Endothelial cell of umbilical vein (primary cell): ENCODE data around the gene KIF5C. TPM values are rescaled to one million over a fixed set of nuclear protein-coding genes. Genes with fewer than 3 reads are reported as not detected.

Source experiments
- BruUV-seq: library from RNA; stranded (reverse); fragments of 400-500 nt; replicated peaks from 2 replicates; lab custom pipeline; 2021; lab: Mats Ljungman, UMichigan
- CTCF ChIA-PET: fragments of 300-600, 350-600 bp; sonication (Branson Sonifier 250); formaldehyde crosslinking; loops from one replicate; lab custom pipeline; 2021; ENCODE audit warnings: antibody characterized with exemption, inconsistent platforms; lab: Charles Lee
- POLR2A ChIA-PET: fragments of 300-600, 350-600 bp; sonication (Branson Sonifier 250); formaldehyde crosslinking; loops from one replicate; lab custom pipeline; 2021; ENCODE audit warnings: antibody characterized with exemption, inconsistent platforms; lab: Charles Lee
- DNase-seq: peaks from one replicate; pipeline ENCODE4 v3.0.0-alpha.2; 2011; ENCODE audit warnings: low read depth, low spot score
- FAIRE-seq: peaks from 2 replicates; lab custom pipeline; 2011; peaks lifted over from hg19 to GRCh38; lab: Jason Lieb, UNC
- H2AFZ ChIP-seq: 2 replicates; pipeline ENCODE4 v1.6.0; 2012; ENCODE audit warnings: low read depth, low read length, control low read depth, inconsistent platforms
- H3K27ac ChIP-seq: 2 replicates; pipeline ENCODE4 v1.5.1; 2011; ENCODE audit warnings: low read depth, mild to moderate bottlenecking, control low read depth, low read length, moderate library complexity; ENCODE audit not compliant: insufficient read depth
- H3K27me3 ChIP-seq, 2 experiments: 2 replicates each; pipeline versions ENCODE4 v1.6.0 to v1.6.1; 2011; ENCODE audit warnings: low read length in 2 of 2, mixed read lengths in 1 of 2; ENCODE audit not compliant: control insufficient read depth in 2 of 2, insufficient read depth in 2 of 2
- H3K36me3 ChIP-seq, 2 experiments: 2 replicates in 1 of 2; 3 replicates in 1 of 2; pipeline ENCODE4 v1.5.1; 2011; ENCODE audit warnings: low read length in 2 of 2, mild to moderate bottlenecking in 1 of 2, moderate library complexity in 1 of 2; ENCODE audit not compliant: control insufficient read depth in 2 of 2, insufficient read depth in 2 of 2; ENCODE audit errors: extremely low read depth in 1 of 2
- H3K4me1 ChIP-seq: 3 replicates; pipeline ENCODE4 v1.5.1; 2011; ENCODE audit warnings: mild to moderate bottlenecking, low read length; ENCODE audit not compliant: control insufficient read depth, insufficient read depth; ENCODE audit errors: extremely low read depth
- H3K4me2 ChIP-seq: 2 replicates; pipeline ENCODE4 v1.6.1; 2011; ENCODE audit warnings: low read length, control low read depth, mixed read lengths; ENCODE audit not compliant: insufficient read depth
- H3K4me3 ChIP-seq, 3 experiments: fragments of 200-600 bp in 1 of 3; sonication (generic), shearing (Covaris generic) in 1 of 3; replicated peaks in 1 of 3; 2 replicates each; pipeline ENCODE4 v1.5.1; 2011 to 2016; ENCODE audit warnings: control low read depth in 3 of 3, low read length in 3 of 3, mild to moderate bottlenecking in 2 of 3, inconsistent platforms in 1 of 3, low read depth in 1 of 3, moderate library complexity in 1 of 3; ENCODE audit not compliant: insufficient read depth in 1 of 3
- H3K79me2 ChIP-seq: 2 replicates; pipeline ENCODE4 v1.6.0; 2012; ENCODE audit warnings: low read length, inconsistent platforms; ENCODE audit not compliant: control insufficient read depth, insufficient read depth
- H3K9ac ChIP-seq: replicated peaks from 2 replicates; pipeline ENCODE3; 2011; ENCODE audit warnings: low read length, control low read depth; ENCODE audit not compliant: insufficient read depth; ENCODE audit errors: extremely low read depth
- H3K9me1 ChIP-seq: replicated peaks from 3 replicates; pipeline ENCODE4 v1.6.0; 2011; ENCODE audit warnings: mild to moderate bottlenecking, low read length; ENCODE audit not compliant: control insufficient read depth, insufficient read depth; ENCODE audit errors: extremely low read depth
- H3K9me3 ChIP-seq: replicated peaks from 2 replicates; pipeline ENCODE4 v1.5.1; 2012; ENCODE audit warnings: low read length, inconsistent platforms; ENCODE audit not compliant: control insufficient read depth, insufficient read depth
- H4K20me1 ChIP-seq: replicated peaks from 2 replicates; pipeline ENCODE3; 2011; ENCODE audit warnings: mild to moderate bottlenecking, low read length; ENCODE audit not compliant: control insufficient read depth, insufficient read depth; ENCODE audit errors: extremely low read depth
- CTCF ChIP-seq, 2 donors: IDR thresholded peaks; 1 replicate in 1 of 2; 2 replicates in 1 of 2; pipeline ENCODE4 v1.5.1; 2011; ENCODE audit warnings: low read length in 2 of 2, mild to moderate bottlenecking in 2 of 2, moderate library complexity in 2 of 2, control low read depth in 1 of 2, inconsistent platforms in 1 of 2, low read depth in 1 of 2; ENCODE audit not compliant: insufficient read depth in 1 of 2; ENCODE audit errors: extremely low read depth in 1 of 2
- EZH2 ChIP-seq: IDR thresholded peaks from 2 replicates; pipeline ENCODE4 v1.6.1; 2012; ENCODE audit warnings: borderline replicate concordance, low read depth, mild to moderate bottlenecking, moderate library complexity, low read length, inconsistent platforms; ENCODE audit not compliant: severe bottlenecking
- FOS ChIP-seq: IDR thresholded peaks from 2 replicates; pipeline ENCODE4 v1.6.1; 2011; ENCODE audit warnings: mild to moderate bottlenecking, low read length, moderate library complexity, borderline replicate concordance; ENCODE audit not compliant: insufficient read depth
- GATA2 ChIP-seq: IDR thresholded peaks from 2 replicates; pipeline ENCODE4 v1.7.0; 2011; ENCODE audit warnings: low read depth, mild to moderate bottlenecking, moderate library complexity, mixed read lengths, low read length; ENCODE audit not compliant: insufficient read length, insufficient read depth
- JUN ChIP-seq: IDR thresholded peaks from 2 replicates; pipeline ENCODE4 v1.6.1; 2011; ENCODE audit warnings: borderline replicate concordance, low read depth; ENCODE audit not compliant: insufficient read length, insufficient read depth
- MAX ChIP-seq: IDR thresholded peaks from 2 replicates; pipeline ENCODE4 v1.6.1; 2011; ENCODE audit not compliant: insufficient read depth, insufficient read length
- MYC ChIP-seq: IDR thresholded peaks from one replicate; pipeline ENCODE4 v1.6.1; 2011; ENCODE audit warnings: mild to moderate bottlenecking, low read depth, low read length
- POLR2A ChIP-seq: IDR thresholded peaks from 2 replicates; pipeline ENCODE4 v1.6.1; 2012; ENCODE audit warnings: low read depth, mild to moderate bottlenecking, control low read depth, low read length
- POLR2AphosphoS5 ChIP-seq: IDR thresholded peaks from 2 replicates; pipeline ENCODE4 v1.6.1; 2012; ENCODE audit warnings: low read depth, mild to moderate bottlenecking, control low read depth, low read length, moderate library complexity; ENCODE audit not compliant: insufficient read depth
- dilution Hi-C: fragments of 300-500 bp; cut with MboI; formaldehyde crosslinking; loops from one replicate; pipeline ENCODE4 v1.15.0; 2019; ENCODE audit warnings: low sequenced_read_pairs; ENCODE audit not compliant: extremely low pct_ligation_motif_present
- intact Hi-C: fragments of 100-400 bp; cut with micrococcal nuclease; formaldehyde crosslinking; loops from one replicate; pipeline ENCODE4 v1.10.0; 2022
- polyA plus RNA-seq, 4 experiments: library from polyadenylated mRNA; depleted of rRNA in 3 of 4; stranded (reverse) in 3 of 4; unstranded in 1 of 4; fragments of >200 nt; gene quantifications; 2 replicates each; pipeline versions ENCODE4 v1.2.1 to v1.2.3, GENCODE V29; 2011 to 2012; ENCODE audit warnings: missing spikeins in 1 of 4
- total RNA-seq: library from RNA; stranded (reverse); gene quantifications from 2 replicates; pipeline ENCODE4 v1.2.3, GENCODE V29; 2021

The KIF5C gene
- total and polyA plus RNA-seq, 2 donors (not counting 3 experiments of a cell fraction or from before 2014, with no cell fraction given), result 0.01 to 0.55 TPM

GRCh38 chr2:148832637-148833036, 42.4 kb upstream of the KIF5C start:
- H2AFZ ChIP-seq, result no peak overlapping the region
- H3K4me2 ChIP-seq, result no peak overlapping the region
- CTCF ChIA-PET, result no interaction called here
- intact Hi-C loops (no loop called here), dilution Hi-C loops (no loop called here)
- no peaks in the 10 kb centered on the region for H3K9me3 ChIP-seq
- no peak overlapping the region for H3K4me3 ChIP-seq
- H3K4me1 ChIP-seq, result peaks cover 10% of the 10 kb centered on the region
- POLR2A ChIA-PET, result no interaction called here
- no peak for TF ChIP-seq JUN
- TF ChIP-seq POLR2A, result no peak
- no peak for TF ChIP-seq CTCF (IDR thresholded peaks at IDR 0.05; ENCODE audit: extremely low read depth in 1 of 2, insufficient read depth in 1 of 2, low read depth in 1 of 2, low read length in 2 of 2)
- H3K36me3 ChIP-seq, result no peaks in the 10 kb centered on the region
- no peaks in the 10 kb centered on the region for H3K27me3 ChIP-seq
- no peak overlapping the region for H3K27ac ChIP-seq
- BruUV-seq, result no TSS peak
- no peaks in the 10 kb centered on the region for H4K20me1 ChIP-seq
- no peaks in the 10 kb centered on the region for H3K79me2 ChIP-seq
- DNase-seq (no peak), FAIRE-seq (no peak)
- no peak overlapping the region for H3K9ac ChIP-seq
- H3K9me1 ChIP-seq, result no peaks in the 10 kb centered on the region

GRCh38 chr2:148842050-148842449, 33.0 kb upstream of the KIF5C start:
- BruUV-seq, result no TSS peak
- Histone ChIP-seq H3K4me3 (no peak overlapping the region), H3K4me2 (no peak overlapping the region), H3K4me1 (no peaks in the 10 kb centered on the region), H3K36me3 (no peaks in the 10 kb centered on the region), H2AFZ (no peak overlapping the region), H3K27ac (no peak overlapping the region), H3K79me2 (no peaks in the 10 kb centered on the region), H4K20me1 (no peaks in the 10 kb centered on the region), H3K9ac (no peak overlapping the region), H3K27me3 (no peaks in the 10 kb centered on the region), H3K9me3 (no peaks in the 10 kb centered on the region), H3K9me1 (no peaks in the 10 kb centered on the region)
- TF ChIP-seq POLR2AphosphoS5 (no peak), MAX (no peak), POLR2A (no peak), FOS (no peak), JUN (no peak), EZH2 (no peak), CTCF (IDR thresholded peaks at IDR 0.05; ENCODE audit: extremely low read depth in 1 of 2, insufficient read depth in 1 of 2, low read depth in 1 of 2, low read length in 2 of 2) (no peak), GATA2 (no peak), MYC (no peak)
- no peak for FAIRE-seq
- DNase-seq, result no peak
- intact Hi-C loops, result no loop called here
- CTCF ChIA-PET, result no interaction called here
- dilution Hi-C loops, result no loop called here
- POLR2A ChIA-PET, result no interaction called here
